GM21737 (cell line): Measurements from ENCODE around the gene MYO3A.
A peak's percentile ranks its signal among the peaks of the same experiment; 100 is the strongest.

Experiments used
- ATAC-seq: cut with Tn5 transposase; IDR thresholded peaks from one replicate; pipeline ENCODE4 v1.9.1; 2021; ENCODE audit warnings: mild to moderate bottlenecking, moderate library complexity; ENCODE audit not compliant: unreplicated experiment

MYO3A gene, protein sequence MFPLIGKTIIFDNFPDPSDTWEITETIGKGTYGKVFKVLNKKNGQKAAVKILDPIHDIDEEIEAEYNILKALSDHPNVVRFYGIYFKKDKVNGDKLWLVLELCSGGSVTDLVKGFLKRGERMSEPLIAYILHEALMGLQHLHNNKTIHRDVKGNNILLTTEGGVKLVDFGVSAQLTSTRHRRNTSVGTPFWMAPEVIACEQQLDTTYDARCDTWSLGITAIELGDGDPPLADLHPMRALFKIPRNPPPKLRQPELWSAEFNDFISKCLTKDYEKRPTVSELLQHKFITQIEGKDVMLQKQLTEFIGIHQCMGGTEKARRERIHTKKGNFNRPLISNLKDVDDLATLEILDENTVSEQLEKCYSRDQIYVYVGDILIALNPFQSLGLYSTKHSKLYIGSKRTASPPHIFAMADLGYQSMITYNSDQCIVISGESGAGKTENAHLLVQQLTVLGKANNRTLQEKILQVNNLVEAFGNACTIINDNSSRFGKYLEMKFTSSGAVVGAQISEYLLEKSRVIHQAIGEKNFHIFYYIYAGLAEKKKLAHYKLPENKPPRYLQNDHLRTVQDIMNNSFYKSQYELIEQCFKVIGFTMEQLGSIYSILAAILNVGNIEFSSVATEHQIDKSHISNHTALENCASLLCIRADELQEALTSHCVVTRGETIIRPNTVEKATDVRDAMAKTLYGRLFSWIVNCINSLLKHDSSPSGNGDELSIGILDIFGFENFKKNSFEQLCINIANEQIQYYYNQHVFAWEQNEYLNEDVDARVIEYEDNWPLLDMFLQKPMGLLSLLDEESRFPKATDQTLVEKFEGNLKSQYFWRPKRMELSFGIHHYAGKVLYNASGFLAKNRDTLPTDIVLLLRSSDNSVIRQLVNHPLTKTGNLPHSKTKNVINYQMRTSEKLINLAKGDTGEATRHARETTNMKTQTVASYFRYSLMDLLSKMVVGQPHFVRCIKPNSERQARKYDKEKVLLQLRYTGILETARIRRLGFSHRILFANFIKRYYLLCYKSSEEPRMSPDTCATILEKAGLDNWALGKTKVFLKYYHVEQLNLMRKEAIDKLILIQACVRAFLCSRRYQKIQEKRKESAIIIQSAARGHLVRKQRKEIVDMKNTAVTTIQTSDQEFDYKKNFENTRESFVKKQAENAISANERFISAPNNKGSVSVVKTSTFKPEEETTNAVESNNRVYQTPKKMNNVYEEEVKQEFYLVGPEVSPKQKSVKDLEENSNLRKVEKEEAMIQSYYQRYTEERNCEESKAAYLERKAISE (N-terminal part only)

DNA sequence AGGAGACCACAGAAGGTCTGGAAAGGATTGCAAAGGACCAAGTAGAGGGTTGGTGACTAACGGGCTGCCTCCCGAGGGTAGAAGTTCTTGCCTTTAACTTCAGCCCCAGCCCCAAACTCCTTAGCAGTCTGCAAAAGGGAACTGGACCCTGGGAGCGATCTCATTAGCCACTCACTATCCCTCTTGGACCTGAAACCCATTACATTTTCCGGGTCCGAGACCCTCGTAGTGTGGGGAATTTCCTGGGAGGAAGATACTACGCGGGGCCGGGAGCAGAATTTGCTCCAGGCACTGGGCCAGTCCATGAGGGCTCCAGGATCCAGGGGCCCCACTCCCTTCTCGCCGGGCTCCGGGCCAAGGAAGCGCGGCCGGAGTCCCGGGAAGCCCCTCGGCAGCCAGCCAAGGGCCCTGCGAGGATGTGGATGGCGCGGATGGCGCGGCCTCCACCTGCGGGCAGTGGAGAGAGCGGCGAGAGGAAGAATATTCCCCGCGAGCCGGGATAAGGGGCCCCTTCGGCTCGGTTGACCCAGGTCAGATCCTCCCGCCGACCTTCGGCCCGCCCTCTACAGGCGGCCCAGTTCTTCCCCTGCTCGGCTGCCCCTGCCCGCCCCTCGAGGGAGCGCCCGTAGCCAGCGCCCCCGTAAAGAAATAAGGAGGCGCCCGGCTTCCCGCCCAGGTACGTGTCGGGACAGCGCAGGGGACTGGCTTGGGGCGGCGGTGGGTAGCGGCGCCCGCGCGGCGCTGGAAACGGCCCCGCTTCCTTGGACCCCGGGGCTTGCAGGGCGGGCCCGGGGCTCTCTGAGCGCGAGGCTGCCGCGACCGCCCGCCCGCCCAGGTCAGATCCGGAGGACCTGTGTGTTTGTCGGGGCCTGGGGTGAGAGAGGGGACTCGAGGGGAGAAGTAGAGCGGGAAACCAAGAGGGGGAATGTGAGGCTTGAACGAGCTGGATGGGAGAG is at the start of gene MYO3A:
Gene MYO3A (plus strand): TSS at position 577 of the 956 bp plus-strand sequence. CDS start 17,882 bp downstream, outside the sequence.
- no peak for ATAC-seq

DNA sequence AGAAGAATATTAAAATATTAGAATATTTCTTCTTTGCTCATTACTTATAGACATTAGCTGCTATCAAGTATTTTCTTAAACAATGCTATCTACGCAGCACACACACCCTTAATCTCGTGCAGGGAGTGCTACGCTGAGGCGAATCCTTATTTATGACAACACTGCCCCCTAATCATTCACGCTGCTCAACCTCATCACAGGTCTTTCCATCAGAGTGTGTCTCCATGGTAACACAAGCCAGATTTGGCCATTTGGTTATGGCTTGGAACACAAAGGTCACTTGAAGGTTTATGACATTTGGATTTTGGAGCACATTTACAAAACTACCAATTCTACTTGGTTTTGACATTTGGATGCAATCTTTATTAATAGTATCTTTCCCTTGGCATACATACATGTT is 45.4 kb upstream of the MYO3A start:
- ATAC-seq: no peak

DNA sequence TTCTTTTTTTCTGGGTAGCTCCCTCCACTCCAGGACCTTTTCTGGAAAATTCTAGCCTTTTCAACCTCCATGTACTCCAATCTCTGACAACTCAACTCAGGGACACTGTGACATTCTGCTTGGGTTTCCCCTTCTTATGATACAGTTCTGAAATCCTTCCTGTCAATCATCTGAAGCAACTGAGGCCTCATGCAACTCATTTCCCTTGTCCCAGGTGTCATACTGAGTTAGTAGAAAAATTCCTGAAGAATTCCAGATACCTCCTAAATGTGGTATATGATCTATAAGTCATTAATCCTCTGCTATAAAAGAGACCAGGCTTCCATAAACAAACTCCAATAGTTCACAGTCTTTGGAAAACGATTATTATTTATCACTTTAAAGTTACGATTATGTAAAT is 43.0 kb upstream of the MYO3A start:
- ATAC-seq: no peak

DNA sequence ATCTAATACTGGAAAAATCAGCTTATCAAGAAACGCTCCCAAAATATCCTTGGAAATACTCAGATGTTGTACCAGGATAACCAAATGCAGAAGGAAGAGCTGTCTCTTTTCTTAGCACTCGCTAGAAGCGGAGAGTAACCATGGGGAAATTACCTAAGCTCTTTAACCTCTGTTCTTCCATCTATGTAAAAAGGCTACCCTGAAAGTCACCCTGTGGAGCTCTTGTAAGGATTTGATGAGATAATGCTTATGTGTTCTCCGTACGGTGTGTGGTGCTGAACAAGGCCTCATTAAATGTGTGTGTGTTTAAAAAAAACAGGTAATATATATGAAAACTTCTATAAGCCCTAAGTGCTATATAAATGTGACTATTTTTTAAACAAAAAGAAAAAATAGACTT is 38.2 kb upstream of the MYO3A start:
- no peak for ATAC-seq

DNA sequence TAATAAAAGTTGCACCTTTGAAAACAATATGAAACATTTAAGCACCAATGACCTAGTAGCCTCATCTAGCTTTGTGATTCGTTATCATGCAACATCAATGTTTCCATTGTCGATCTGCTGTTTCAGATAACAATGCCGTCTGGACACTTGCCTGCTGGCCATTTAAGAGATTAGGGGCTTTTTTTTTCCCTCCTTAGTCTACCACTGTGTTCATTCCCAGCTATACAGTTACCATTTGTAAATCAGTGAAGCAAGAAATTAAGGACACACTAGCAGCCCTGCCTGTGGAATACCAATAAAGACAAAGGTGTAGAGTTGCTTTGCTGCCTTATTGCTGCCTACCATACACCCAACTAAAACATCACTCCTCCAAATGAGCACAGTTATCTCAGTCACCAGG is 37.6 kb upstream of the MYO3A start:
- no peak for ATAC-seq

DNA sequence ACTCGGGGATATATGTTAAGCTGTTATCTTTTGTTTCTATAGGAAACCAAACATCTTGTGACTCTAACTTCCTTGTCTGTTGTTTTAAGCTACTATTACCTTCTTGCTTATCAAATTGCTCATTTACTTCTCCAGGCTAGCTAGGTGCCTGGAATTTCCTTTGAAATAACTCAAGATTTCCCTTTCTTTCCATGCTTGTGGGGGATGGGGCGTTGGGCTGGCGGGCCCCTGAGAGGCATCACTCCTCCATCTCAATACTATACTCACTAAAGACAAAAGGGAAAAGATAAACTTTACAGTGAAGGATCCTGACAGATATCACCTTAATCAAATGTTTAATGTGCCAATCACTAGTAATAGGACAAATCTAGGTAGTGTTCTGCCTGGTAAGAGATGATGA is 34.7 kb upstream of the MYO3A start:
- no peak for ATAC-seq

DNA sequence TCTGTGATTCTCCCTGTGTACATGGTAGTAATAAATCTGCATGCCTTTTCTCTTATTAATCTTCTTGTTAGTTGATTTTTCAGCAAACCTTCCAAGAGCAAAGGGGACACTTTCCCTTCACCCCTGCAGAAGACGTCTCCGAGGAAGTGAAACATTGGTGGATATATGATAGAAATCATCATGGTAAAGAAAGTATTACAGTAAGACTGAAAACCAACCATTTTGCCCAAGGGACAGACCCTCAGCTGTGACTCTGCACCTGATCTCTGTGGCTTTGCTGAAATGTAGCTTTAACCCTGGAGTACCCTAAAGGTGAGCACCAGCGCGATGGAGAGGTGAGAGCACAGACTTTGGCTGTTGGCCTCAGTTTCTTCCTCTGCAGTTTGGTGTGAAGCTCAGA is 32.8 kb upstream of the MYO3A start:
- ATAC-seq: peak; percentile 54

DNA sequence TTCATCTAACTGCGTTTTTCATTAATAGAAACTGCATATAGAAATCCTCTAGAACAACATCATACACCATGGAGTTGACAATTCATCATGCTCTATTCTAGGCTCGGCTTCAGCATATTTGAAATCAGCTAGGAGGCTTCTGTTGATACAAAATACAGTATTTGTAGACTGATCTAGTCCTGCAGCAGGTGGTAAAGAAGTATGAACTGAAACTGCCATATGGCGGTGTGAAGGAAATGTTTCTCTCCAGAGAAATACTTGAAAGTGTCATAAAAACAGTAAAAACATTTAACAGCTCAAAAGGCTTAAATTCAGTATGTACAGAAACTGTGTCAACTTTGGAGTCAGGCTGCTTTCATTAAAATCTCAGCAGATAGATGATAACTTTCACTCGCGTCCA is 32.0 kb upstream of the MYO3A start:
- ATAC-seq: peak; percentile 60

DNA sequence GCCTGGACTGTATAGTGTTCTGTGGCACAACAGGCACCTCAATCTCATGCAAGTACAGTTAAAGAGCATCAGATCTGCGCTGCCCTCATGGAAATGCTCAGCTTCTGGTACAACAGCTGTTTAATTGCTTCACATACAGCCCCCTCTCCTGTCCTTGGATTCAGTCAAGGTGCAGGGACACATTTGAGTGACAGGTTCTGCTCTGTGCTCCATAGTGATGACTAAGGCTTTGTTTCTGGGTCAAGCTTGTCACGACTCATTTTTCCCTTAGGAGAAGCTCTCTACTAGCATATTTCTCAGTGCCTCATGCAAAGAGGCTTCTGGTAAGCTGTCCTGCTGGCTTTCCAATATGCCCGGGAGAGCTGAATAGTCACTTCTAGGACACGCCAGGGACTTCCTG is 26.8 kb upstream of the MYO3A start:
- ATAC-seq: no peak

DNA sequence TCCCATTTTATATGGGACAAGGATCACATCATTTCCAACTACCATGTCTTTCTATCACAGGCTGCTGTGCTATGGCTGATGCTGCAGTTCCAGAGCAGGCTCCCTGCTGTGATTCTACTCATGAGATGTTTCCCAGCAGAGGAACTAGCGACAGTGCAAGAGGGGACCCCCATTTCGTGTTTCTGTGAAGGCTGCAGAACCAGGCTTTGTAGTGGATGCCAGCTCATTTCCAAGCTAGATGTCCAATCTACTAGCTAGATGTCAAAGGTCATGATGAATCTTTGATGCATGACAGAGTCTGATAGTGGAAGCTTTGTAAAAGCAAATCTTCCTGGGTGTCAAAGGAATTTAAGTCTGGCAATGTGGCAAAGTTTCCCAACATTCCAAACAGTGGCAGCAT is 21.2 kb upstream of the MYO3A start:
- no peak for ATAC-seq

DNA sequence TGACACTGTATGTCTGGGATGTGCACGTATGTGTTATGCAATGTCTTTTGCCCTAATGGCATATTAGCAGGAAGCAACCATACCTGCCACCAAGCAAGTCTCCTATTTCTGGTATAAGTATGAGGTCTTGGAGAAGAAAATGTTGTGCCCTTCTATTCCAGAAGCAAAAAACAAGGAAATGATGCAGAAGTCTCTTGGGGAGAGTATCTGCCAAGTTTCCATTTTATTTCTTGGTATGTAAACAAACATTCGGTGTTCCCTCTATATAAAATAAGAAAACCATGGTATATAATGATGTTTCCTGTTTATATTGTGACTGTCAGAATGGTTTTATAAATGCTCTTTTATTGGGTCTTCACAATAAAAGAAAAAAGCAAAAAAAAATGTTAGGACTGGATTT is 19.3 kb upstream of the MYO3A start:
- no peak for ATAC-seq

DNA sequence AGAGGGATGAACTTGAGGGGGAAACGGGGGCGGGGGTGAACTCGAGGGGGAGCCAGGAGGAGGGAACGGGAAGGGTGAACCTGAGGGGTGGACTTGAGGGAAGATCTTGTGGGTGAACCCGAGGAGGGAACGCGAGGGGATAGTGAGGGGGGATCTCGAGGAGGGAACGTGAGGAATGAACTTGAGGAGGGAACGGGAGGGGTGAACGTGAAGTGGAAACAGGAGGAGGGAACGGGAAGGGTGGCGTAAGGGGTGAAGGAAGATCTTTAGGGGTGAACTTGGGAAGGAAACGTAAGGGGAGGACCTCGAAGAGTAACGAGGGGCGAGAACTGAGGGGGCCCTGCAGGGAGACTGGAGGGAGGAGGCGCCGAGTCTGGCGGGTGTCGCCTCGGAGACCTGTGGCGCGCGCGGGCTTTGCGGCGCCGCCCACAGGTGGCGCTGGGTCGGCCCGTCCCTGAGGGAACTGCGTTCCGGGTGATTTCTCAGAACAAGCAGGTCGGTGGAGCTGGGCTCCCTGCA is 651 bp downstream of the MYO3A start:
- no peak for ATAC-seq

DNA sequence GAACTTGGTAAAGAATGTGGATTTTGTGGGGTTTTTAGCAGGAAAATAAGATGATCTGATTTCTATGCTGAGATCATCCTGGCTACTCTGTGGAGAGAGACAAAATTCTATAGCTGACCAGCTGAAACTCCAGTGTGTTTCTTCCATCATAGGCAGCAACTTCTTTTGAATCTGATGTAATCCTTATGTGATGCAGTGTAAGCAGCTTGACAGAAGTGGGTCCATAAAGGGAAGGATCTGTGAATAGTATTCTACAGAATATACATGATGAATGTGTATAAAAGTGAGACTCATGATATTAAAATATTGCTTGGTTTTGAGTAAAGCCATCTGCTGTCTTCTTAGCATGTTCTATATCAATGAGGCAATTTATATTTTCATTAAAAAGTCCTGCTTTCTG is 4.4 kb downstream of the MYO3A start:
- no peak for ATAC-seq

DNA sequence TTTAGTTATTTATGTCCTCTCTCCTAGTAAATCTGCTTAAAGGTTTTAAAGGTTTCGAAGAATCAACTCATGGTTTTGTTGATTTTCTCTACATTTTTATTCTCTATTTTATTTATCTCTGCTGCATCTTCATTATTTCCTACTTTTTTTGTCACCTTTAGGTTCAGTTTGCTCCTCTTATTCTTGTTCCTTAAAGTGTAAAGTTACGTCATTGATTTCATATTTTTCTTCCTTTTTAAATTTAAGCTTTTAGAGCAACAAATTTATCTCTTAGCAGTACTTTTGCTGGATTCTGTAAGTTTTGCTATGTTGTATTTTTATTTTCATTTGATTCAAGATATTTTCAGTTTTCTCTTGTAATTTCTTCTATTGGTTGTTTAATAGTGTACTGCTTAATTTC is 10.7 kb downstream of the MYO3A start:
- ATAC-seq: no peak

DNA sequence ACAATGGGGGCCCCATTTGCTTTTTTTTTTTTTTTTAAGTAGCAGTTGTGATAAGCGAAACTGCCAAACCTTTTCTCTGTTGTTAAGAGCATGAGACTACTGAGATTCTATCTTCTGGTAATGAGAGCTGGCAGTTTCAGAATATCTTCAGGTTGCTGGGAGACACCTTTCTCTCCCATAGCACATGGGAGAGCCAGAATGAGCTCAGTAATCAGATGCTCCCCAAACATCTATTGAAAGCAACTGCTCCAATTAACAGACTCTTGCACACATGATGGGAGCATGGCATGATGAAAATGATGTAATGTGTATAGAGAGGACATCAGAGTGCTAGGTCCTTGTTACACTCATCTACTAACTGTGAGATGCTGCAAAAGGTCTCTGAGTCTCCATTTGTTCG is 18.8 kb downstream of the MYO3A start:
- ATAC-seq: no peak

DNA sequence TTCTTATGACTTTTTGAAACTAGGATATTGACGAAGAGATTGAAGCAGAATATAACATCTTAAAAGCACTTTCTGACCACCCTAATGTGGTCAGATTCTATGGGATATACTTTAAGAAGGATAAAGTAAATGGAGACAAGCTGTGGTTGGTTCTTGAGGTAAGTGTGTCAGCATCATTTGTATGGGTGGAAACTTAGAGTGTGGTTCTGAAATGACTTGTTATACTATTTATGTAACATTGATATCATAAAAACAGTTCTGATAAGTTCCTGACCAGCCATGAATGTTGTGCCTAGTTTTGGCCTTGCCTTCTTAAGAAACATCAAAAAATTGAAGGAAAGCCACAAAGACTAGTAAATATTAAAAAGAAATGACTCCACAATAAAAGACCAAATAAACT is 20.8 kb downstream of the MYO3A start:
- no peak for ATAC-seq

DNA sequence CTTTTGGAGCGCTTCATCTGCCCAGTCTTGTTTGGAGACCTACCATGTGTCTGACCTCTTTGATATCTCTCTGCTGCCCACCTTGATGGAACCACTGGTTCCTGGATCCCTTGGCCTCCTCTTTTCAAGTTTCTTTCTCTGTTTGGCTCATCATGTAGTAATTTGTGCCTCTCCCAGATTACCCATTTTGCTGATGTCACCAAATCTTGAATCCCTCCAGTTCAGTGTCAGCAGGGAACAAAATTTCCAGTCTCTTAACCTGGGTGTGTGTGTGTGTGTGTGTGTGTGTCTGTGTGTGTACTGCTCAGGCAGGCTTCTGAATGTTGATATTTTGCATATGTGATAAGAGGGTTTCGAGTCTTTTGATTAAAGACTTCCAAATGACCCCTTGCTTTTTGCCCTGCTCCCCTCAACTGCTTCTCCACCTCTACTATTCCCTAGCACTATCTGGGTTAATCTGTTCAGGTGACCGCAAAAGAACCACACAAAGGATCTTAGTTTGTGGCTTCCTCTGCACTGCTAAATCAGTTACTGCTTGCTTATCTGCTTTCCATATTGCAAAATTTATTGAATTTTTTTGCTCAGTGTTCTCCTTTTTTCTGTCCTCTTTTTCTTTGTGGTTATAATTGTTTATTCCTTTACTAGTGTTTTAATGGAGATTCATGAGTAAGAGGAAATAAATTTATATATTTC is 25.7 kb downstream of the MYO3A start:
- no peak for ATAC-seq

DNA sequence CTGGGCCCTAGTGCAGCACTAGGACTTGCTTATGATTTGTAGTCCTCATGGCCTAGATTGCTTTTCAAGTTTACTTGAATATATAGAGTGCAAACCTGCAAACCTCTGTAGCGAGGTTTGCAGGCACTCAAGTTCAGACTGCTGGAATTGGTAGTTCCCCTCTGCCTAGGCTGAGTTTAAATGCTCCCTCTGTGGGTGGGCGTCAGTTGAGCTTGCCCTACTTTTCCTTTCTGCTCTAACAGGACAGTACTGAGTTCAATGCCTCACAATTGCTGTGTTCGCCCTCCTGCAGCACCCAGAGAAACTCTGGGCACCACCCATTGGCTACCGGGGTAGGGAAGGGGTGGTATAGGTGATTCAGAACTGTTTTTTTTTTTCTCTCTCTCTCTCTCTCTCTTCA is 31.6 kb downstream of the MYO3A start:
- no peak for ATAC-seq

DNA sequence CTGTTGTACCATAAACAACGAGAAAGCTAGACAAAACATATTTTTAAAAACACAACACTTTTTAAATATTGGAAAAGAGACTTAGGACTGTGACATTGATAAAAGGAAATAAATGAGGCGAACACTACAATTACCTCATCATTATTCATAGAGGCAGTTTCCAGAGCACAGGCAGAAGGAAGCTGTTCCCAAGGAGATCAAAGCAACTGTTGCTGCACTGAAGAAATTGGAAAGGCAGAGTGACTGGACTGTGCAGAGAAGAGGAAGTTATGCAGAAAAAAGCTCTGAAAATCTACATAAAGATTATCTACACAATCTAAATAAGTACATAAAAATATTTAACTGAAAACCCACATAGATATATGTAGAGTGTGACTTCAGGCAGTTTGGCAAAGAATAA is 32.8 kb downstream of the MYO3A start:
- ATAC-seq: no peak
